Cardiac muscle cell (in vitro differentiated cells and primary cell): ENCODE data around the gene DNAJB12. TPM values are rescaled to one million over a fixed set of nuclear protein-coding genes. Genes with fewer than 3 reads are reported as not detected.

Source experiments
- DNase-seq, 2 donors: peaks; one replicate each; pipeline versions ENCODE4 v3.0.0 to v3.0.0-alpha.2; 2010 to 2017; ENCODE audit warnings: low read depth in 1 of 2, low spot score in 1 of 2
- H3K27ac ChIP-seq: fragments of 200-600 bp; sonication (generic); 2 replicates; pipeline ENCODE4 v1.5.1; 2016
- H3K27me3 ChIP-seq: fragments of 200-600 bp; sonication (generic); 2 replicates; pipeline ENCODE4 v1.6.0; 2016; ENCODE audit warnings: control low read depth
- H3K36me3 ChIP-seq: fragments of 200-600 bp; sonication (generic); 2 replicates; pipeline ENCODE4 v1.5.1; 2016; ENCODE audit warnings: control low read depth
- H3K4me1 ChIP-seq: fragments of 200-600 bp; sonication (generic); 2 replicates; pipeline ENCODE4 v1.8.1; 2017; ENCODE audit warnings: low read depth, mild to moderate bottlenecking, mixed run types
- H3K4me3 ChIP-seq: fragments of 200-600 bp; sonication (generic); 2 replicates; pipeline ENCODE4 v1.5.1; 2016; ENCODE audit warnings: mild to moderate bottlenecking
- H3K9me3 ChIP-seq: fragments of 200-600 bp; sonication (generic); 2 replicates; pipeline ENCODE4 v1.5.1; 2017; ENCODE audit warnings: low read depth, mild to moderate bottlenecking, control low read depth
- polyA plus RNA-seq: library from polyadenylated mRNA; unstranded; fragments of >200 nt; fragmentation: Nextera tagmentation; extraction: Ambion mirVana; gene quantifications from 2 replicates; pipeline ENCODE4 v1.2.1, GENCODE V29; 2016
- total RNA-seq: library from RNA; depleted of rRNA; stranded (reverse); fragments of >200 nt; gene quantifications from 2 replicates; pipeline ENCODE4 v1.2.3, GENCODE V29; 2016
- TF ChIP-seq, protein P1 (sequence below): IDR thresholded peaks from 2 replicates; pipeline ENCODE4 v1.5.1; 2012; ENCODE audit warnings: low read depth, mild to moderate bottlenecking, low read length

The DNAJB12 gene
- total and polyA plus RNA-seq, 2 experiments from 2014 or later = 23.8 to 32.0 TPM

DNA sequence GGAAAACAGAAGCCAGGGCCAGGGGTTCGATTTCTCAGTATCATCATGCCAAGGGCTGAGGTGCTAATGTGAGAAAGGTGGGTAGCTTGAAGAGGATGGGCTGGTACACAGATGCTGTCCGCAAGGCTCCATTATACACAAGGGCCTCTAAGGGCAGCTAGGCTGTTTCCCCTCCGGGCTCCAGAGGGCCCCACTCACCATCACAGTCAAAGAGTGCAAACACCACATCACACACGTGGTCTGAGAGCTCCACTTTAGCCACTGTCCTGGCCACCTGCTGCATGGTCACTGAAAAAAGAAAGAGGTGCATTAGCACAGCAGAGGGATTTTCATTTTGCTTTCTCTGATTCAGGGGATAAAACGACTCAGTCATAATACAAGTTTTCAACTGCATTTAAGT lies 20.9 kb upstream of the DNAJB12 start:
- no peaks in the 10 kb centered on the region for H3K4me1 ChIP-seq
- DNase-seq = peak; percentile 21 to 54
- no peak overlapping the region for H3K4me3 ChIP-seq
- TF ChIP-seq, protein P1, sequence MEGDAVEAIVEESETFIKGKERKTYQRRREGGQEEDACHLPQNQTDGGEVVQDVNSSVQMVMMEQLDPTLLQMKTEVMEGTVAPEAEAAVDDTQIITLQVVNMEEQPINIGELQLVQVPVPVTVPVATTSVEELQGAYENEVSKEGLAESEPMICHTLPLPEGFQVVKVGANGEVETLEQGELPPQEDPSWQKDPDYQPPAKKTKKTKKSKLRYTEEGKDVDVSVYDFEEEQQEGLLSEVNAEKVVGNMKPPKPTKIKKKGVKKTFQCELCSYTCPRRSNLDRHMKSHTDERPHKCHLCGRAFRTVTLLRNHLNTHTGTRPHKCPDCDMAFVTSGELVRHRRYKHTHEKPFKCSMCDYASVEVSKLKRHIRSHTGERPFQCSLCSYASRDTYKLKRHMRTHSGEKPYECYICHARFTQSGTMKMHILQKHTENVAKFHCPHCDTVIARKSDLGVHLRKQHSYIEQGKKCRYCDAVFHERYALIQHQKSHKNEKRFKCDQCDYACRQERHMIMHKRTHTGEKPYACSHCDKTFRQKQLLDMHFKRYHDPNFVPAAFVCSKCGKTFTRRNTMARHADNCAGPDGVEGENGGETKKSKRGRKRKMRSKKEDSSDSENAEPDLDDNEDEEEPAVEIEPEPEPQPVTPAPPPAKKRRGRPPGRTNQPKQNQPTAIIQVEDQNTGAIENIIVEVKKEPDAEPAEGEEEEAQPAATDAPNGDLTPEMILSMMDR = peak; percentile 26
- no peaks in the 10 kb centered on the region for H3K9me3 ChIP-seq
- H3K27me3 ChIP-seq = no peaks in the 10 kb centered on the region
- H3K27ac ChIP-seq = no peak overlapping the region
- no peaks in the 10 kb centered on the region for H3K36me3 ChIP-seq

DNA sequence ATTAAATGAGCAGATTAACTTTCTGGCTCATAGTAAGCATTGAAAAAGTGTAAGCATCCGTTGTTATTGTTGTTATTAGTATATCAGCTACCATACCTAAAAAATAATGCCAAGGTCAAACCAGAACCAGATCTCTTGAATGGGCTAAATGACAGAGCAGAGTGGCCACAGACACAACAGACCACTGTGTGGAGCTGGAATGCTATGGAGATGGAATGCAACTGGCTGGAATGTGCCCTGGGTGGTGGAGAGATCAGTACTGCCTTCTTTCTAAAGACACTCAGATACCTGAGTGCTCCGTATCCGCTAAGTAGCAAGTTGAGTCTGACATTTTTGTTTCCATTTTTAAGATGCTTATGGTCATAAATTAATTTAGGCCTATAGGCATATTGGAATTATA lies 20.5 kb upstream of the DNAJB12 start:
- no peak overlapping the region for H3K27ac ChIP-seq
- H3K4me3 ChIP-seq = no peak overlapping the region
- H3K9me3 ChIP-seq = no peaks in the 10 kb centered on the region
- no peaks in the 10 kb centered on the region for H3K4me1 ChIP-seq
- DNase-seq = peak; percentile 37 to 44
- TF ChIP-seq, protein P1 = no peak
- H3K36me3 ChIP-seq = no peaks in the 10 kb centered on the region
- no peaks in the 10 kb centered on the region for H3K27me3 ChIP-seq

DNA sequence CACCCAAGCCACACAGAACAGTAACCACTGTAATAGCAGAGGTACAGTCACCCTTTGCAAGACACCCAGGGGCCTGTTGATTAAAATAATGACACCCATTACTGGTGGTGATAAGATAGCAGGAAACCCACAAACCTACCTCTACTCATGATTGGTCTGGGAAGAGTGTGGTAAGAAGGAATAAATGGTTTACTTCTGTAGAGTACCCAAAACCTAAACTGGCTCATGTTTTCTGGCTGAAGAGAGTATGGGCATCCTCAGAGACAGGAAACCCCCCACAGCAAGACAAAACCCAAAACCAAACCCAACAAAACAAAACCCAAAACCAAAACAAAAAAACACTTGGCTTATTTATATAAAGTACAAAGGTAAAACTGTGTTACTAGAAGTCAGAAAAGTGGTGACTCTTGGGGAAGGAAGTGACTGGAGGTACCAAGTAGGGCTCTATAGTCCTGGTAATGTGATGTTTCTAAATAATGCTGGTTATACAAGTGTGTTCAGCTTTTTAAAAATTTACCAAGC lies 15.5 kb upstream of the DNAJB12 start:
- DNase-seq = no peak
- Histone ChIP-seq H3K27ac (no peak overlapping the region), H3K9me3 (no peaks in the 10 kb centered on the region), H3K4me3 (no peak overlapping the region), H3K27me3 (no peaks in the 10 kb centered on the region), H3K4me1 (no peaks in the 10 kb centered on the region), H3K36me3 (peaks cover 4% of the 10 kb centered on the region)
- TF ChIP-seq, protein P1 = no peak

DNA sequence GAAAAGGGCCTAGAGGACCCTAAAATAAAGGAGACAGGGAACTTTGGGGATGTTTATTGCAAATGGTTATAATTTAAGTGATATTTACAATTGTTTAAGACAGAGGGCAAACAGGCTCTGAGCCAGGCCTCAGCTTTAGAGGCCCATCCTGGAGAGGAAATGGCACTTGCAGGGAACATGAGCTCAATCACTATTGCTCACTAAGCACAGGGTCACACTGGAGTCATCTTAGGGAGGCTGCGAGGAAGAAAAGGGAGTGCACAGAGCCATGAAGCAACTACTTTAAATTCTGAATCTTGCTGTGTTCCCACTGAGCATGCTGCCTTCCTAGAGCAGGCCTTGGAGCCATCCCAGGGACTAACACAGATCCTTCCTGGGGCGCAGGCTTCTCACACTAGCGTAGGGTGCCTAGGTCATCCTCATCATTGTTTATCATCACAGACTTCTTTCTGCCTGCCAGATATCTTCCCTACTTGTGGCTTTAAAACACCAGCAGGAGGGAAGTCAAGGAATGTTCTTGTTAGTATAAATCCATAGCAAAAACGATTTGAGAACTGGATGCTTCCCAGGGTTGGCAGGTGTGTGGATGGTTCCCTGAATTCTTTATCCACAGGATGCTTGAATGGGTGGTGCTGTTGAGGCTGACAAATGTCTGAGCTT lies 12.7 kb upstream of the DNAJB12 start:
- TF ChIP-seq, protein P1 = no peak
- H3K4me1 ChIP-seq = no peaks in the 10 kb centered on the region

DNA sequence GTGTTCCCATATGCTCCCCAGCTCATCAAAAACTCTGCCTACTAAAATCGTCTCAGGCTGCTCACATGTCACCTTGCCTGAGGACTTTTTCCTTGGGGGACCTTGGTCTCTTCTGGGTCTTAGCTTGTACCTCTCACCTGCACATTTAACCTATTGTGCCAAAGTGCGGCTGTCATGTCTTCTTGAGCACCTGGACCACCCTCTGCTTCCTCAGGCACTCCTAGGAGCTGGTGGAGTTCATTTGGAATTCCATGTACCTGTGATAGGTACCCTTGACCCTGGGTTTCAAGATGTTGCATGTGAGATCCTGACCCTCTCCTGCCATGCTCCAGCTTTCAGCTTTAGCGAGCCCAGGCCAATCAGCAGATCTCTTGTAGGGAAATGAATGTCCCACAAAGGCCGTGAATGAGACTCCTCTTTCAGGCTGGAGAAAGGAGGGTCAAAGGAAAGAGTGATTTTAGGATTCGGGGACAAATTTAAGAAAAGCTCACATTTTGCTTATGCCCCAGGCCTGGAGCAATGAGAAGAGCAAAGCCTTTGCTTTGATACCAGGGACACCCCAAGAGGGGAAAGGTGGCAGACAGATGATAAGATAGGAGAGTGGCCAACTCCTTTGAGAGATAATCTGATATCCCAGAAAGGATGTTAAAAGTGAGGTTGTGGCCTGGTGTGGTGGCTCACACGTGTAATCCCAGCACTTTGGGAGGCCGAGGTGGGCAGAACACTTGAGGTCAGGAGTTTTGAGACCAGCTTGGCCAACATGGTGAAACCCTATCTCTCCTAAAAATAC lies 10.6 kb upstream of the DNAJB12 start:
- Histone ChIP-seq H3K9me3 (no peaks in the 10 kb centered on the region), H3K27ac (no peak overlapping the region), H3K4me3 (no peak overlapping the region), H3K4me1 (no peaks in the 10 kb centered on the region), H3K36me3 (peaks cover 4% of the 10 kb centered on the region), H3K27me3 (no peaks in the 10 kb centered on the region)
- DNase-seq = no peak
- TF ChIP-seq, protein P1 = no peak

More for the DNA sequence above, 12.7 kb upstream of the DNAJB12 start:
- H3K36me3 ChIP-seq = peaks cover 4% of the 10 kb centered on the region
- no peak overlapping the region for H3K27ac ChIP-seq
- H3K27me3 ChIP-seq = no peaks in the 10 kb centered on the region
- no peak for DNase-seq
- no peak overlapping the region for H3K4me3 ChIP-seq
- no peaks in the 10 kb centered on the region for H3K9me3 ChIP-seq
